Ishikawa (cell line): ENCODE results near the gene TECTB.

Source experiments
- CEBPB ChIP-seq: IDR thresholded peaks from 2 replicates; pipeline ENCODE4 v1.6.1; 2012
- CREB1 ChIP-seq: IDR thresholded peaks from 2 replicates; pipeline ENCODE4 v1.6.1; 2012; ENCODE audit warnings: low read depth
- EGR1 ChIP-seq: IDR thresholded peaks from 2 replicates; pipeline ENCODE4 v1.6.1; 2012
- EP300 ChIP-seq: IDR thresholded peaks from 2 replicates; pipeline ENCODE4 v1.6.1; 2012; ENCODE audit warnings: borderline replicate concordance
- FOXM1 ChIP-seq: IDR thresholded peaks from 2 replicates; pipeline ENCODE4 v1.6.1; 2012; ENCODE audit warnings: low read depth, borderline replicate concordance
- NFIC ChIP-seq: IDR thresholded peaks from 2 replicates; pipeline ENCODE4 v1.6.1; 2012
- RAD21 ChIP-seq: IDR thresholded peaks from 2 replicates; pipeline ENCODE4 v1.6.1; 2012; ENCODE audit warnings: low read depth
- TAF1 ChIP-seq: IDR thresholded peaks from 2 replicates; pipeline ENCODE4 v1.6.1; 2012; ENCODE audit warnings: low read depth, mild to moderate bottlenecking
- TCF12 ChIP-seq: IDR thresholded peaks from 2 replicates; pipeline ENCODE4 v1.6.1; 2012; ENCODE audit warnings: low read depth
- TEAD4 ChIP-seq: IDR thresholded peaks from 2 replicates; pipeline ENCODE4 v1.6.1; 2012
- YY1 ChIP-seq: IDR thresholded peaks from 2 replicates; pipeline ENCODE4 v1.6.1; 2012; ENCODE audit warnings: low read depth
- ZBTB7A ChIP-seq: IDR thresholded peaks from 2 replicates; pipeline ENCODE4 v1.6.1; 2012; ENCODE audit warnings: low read depth
- TF ChIP-seq, protein P1 (sequence below): IDR thresholded peaks from 2 replicates; pipeline ENCODE4 v1.6.1; 2012
- TF ChIP-seq, protein P2 (sequence below): IDR thresholded peaks from 2 replicates; pipeline ENCODE4 v1.6.1; 2012
- TF ChIP-seq, protein P3 (sequence below): IDR thresholded peaks from 2 replicates; pipeline ENCODE4 v1.6.1; 2012; ENCODE audit warnings: low read depth, mild to moderate bottlenecking

TECTB gene

DNA sequence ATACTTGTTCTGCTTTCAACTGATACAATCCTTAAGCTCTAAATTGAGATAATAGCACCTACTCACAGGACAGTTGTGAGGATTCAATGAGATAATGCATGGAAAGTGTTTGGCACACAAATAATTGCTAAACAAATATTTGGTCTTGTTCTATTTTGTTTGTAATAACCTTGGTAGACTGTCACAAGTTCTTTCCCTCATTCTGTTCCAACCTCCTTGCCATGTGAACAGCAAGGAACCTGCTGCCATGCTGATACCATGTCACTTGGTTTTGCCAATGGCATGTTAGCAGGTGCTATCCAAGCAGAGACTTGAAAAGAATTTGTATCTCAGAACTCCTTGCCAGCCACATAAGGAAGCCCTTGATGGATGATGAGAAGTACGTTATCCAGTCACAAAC is 24.8 kb upstream of the TECTB start:
- TF ChIP-seq FOXM1 (no peak), EGR1 (no peak), NFIC (no peak), RAD21 (no peak), CEBPB (no peak), CREB1 (no peak)

DNA sequence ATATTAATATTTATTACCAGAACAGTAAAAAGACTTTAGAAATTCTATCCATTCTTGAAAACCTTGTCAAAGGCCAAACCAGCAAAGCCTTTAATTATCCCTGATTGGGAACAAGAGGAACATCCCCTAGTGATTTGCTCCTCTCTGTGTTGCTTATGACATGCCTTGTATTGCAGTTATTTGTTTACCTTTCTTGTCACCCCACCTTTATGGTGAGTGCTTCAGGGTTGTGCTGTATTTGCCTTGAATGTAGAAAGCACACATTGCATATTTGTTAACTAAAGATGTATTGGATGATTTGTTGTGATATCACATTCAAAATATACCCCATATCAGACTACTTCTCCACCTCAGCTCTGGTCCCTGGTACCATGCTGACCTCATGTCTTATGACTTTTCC is 23.5 kb upstream of the TECTB start:
- TF ChIP-seq CEBPB = no peak
- TF ChIP-seq, protein P1, sequence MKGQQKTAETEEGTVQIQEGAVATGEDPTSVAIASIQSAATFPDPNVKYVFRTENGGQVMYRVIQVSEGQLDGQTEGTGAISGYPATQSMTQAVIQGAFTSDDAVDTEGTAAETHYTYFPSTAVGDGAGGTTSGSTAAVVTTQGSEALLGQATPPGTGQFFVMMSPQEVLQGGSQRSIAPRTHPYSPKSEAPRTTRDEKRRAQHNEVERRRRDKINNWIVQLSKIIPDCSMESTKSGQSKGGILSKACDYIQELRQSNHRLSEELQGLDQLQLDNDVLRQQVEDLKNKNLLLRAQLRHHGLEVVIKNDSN = no peak
- no peak for TF ChIP-seq TAF1
- no peak for TF ChIP-seq CREB1
- no peak for TF ChIP-seq EGR1
- no peak for TF ChIP-seq YY1
- TF ChIP-seq FOXM1 = no peak
- no peak for TF ChIP-seq NFIC
- TF ChIP-seq EP300 = no peak

DNA sequence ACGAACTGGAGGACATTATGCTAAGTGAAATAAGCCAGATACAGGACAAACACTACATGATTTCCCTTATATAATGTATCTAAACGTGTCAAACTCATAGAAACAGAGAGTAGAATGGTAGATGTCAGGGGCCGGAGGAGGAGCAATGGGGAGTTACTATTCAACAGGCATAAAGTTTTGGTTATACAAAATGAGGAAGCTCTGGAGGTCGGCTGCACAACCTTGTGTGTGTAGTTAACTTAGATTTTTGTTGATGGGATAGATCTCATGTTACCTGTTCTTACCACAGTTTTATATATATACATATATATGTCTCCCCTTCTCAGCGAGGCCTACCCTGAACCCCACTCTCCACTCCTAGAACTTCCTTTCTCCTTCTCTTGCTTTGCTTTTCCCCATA is 22.4 kb upstream of the TECTB start:
- TF ChIP-seq TAF1 = no peak
- no peak for TF ChIP-seq TEAD4
- no peak for TF ChIP-seq FOXM1
- TF ChIP-seq CREB1 = no peak
- no peak for TF ChIP-seq RAD21
- TF ChIP-seq EGR1 = no peak
- TF ChIP-seq, protein P1 = no peak
- no peak for TF ChIP-seq TCF12
- no peak for TF ChIP-seq EP300
- no peak for TF ChIP-seq YY1

DNA sequence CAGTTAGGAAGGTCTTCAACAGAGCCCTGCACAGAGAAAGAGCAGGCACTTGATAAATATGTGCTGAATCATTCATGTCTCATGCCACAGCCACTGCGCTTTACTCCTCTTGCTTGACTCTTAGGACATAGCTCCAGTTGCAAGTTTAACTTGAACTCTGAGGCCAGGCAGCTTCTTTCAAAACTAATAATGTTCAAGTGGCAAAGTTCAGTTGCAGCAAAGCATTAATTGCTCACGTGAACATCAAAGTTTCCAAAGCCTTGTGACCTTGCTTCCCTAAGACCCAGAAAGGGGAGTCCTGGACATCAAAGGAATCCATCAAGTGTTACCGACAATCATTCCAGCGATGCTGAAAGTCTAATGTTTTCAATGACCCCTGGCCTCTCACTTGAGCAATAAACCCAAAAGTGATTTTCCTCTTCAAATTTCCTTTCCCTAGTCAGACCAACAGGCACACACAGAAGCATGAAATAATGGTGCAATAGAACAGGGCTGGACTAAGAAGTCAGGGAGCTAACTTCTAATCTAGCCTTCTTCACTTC is 21.8 kb upstream of the TECTB start:
- no peak for TF ChIP-seq CREB1
- TF ChIP-seq FOXM1 = no peak
- no peak for TF ChIP-seq NFIC
- no peak for TF ChIP-seq TAF1
- TF ChIP-seq RAD21 = no peak
- TF ChIP-seq, protein P2, sequence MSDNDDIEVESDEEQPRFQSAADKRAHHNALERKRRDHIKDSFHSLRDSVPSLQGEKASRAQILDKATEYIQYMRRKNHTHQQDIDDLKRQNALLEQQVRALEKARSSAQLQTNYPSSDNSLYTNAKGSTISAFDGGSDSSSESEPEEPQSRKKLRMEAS = no peak
- TF ChIP-seq, protein P3, sequence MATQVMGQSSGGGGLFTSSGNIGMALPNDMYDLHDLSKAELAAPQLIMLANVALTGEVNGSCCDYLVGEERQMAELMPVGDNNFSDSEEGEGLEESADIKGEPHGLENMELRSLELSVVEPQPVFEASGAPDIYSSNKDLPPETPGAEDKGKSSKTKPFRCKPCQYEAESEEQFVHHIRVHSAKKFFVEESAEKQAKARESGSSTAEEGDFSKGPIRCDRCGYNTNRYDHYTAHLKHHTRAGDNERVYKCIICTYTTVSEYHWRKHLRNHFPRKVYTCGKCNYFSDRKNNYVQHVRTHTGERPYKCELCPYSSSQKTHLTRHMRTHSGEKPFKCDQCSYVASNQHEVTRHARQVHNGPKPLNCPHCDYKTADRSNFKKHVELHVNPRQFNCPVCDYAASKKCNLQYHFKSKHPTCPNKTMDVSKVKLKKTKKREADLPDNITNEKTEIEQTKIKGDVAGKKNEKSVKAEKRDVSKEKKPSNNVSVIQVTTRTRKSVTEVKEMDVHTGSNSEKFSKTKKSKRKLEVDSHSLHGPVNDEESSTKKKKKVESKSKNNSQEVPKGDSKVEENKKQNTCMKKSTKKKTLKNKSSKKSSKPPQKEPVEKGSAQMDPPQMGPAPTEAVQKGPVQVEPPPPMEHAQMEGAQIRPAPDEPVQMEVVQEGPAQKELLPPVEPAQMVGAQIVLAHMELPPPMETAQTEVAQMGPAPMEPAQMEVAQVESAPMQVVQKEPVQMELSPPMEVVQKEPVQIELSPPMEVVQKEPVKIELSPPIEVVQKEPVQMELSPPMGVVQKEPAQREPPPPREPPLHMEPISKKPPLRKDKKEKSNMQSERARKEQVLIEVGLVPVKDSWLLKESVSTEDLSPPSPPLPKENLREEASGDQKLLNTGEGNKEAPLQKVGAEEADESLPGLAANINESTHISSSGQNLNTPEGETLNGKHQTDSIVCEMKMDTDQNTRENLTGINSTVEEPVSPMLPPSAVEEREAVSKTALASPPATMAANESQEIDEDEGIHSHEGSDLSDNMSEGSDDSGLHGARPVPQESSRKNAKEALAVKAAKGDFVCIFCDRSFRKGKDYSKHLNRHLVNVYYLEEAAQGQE = no peak
- TF ChIP-seq TEAD4 = no peak
- TF ChIP-seq YY1 = no peak
- TF ChIP-seq, protein P1 = no peak
- no peak for TF ChIP-seq TCF12
- TF ChIP-seq CEBPB = no peak
- TF ChIP-seq EP300 = no peak
- TF ChIP-seq ZBTB7A = no peak
- TF ChIP-seq EGR1 = no peak

DNA sequence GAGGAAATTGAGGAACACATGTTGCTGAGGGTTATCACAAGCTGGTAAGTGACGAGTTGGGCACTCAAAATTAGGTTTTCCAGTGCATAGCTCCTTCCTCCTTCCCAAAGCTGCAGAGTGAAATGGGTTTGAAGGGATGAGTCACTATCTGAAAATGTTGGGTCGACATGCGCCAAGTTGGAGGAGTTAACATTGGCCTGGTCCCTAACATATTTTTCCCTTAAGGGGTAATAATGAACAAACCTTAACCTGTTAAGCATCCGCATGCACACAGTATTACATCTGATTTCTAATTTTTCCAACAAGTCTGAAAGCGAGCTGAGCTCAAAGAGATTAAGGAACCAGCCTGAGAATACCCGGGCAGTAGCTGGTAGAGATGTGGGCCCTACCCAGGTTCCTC is 20.7 kb upstream of the TECTB start:
- TF ChIP-seq RAD21 (no peak), CREB1 (no peak), TEAD4 (no peak), FOXM1 (no peak), NFIC (no peak), ZBTB7A (no peak), TAF1 (no peak), CEBPB (no peak)
- TF ChIP-seq, protein P2 = no peak
- TF ChIP-seq, protein P1 = no peak

DNA sequence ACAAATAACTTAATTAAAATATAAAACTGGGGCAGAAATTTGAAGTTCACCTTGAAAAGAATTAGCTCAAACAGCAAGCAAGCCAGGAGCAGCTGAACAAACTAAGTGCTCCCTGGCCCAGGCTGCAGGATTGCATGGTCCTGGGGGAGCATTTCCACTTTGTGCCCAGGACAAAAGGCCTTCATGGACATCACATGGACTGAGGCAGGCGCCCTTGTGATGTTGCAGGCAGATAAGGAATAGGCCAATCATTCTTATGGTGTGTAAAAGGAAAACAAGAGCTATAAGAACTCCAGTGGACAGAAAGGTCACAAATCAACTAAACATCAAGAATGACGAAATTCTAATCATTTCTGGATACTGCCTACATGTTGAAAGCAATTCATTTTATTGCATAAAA is 17.5 kb upstream of the TECTB start:
- no peak for TF ChIP-seq YY1
- no peak for TF ChIP-seq TAF1
- TF ChIP-seq RAD21 = no peak
- TF ChIP-seq, protein P2 = no peak
- TF ChIP-seq EP300 = no peak
- no peak for TF ChIP-seq TEAD4
- no peak for TF ChIP-seq CEBPB
- no peak for TF ChIP-seq TCF12

DNA sequence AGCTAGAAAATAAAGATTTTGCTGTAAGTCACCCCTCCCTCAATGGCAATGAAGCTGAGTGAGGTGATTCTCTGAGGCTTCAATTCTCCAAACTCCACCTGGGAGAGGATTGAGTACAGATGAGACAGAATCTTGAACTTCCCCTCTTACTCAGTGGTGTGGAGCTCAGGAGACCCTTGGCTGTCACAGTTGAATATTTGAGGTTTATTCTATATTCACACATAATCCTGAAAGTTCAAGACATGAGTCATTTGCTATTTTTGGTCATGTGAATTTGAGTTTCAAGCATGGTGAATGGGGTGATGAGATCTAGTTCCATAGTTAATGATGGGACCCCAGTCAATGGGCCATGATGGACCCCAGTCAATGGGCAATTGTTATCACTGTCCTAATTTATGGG is 13.9 kb upstream of the TECTB start:
- TF ChIP-seq EGR1 (no peak), YY1 (no peak), ZBTB7A (no peak), RAD21 (no peak), TEAD4 (no peak)
- TF ChIP-seq, protein P2 = no peak
